GM18951 (cell line): Measurements from ENCODE around the gene DLK2.

Experiments
- POLR2A ChIP-seq: IDR thresholded peaks from 4 replicates; pipeline ENCODE4 v1.6.1; 2011; ENCODE audit warnings: mild to moderate bottlenecking; ENCODE audit not compliant: insufficient read length, insufficient read depth; ENCODE audit errors: extremely low read depth
- in situ Hi-C: fragments of 300-500 bp; cut with MboI; formaldehyde crosslinking; loops from one replicate; pipeline ENCODE4 v1.12.0; 2022; ENCODE audit warnings: low sequenced_read_pairs, mixed read lengths, inconsistent platforms; ENCODE audit not compliant: unreplicated experiment

The DLK2 gene

DNA sequence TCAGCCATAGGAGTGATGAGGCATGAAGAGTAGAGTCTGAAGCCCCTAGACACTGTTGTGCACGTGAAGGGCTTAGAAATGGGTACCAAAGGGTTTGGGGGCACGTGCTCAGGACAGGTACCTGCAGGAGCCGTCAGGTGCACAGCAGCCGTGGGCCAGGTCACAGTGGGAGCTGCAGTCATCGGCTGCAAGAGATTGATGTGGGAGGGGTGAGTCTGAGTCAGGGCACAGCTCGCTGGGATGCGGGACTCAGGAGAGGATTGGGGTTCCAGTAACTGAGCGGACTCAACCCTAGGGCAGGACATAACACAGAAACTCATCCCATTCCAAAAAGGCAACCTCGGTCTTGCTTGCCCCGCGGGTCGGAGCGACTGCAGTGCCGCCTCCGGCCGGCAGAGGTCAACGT lies 1.1 kb downstream of the DLK2 start:
- in situ Hi-C loops: loop anchor here (10.0 kb wide), 1 partner anchor 51 kb away; no protein-coding TSS in a partner anchor
- TF ChIP-seq POLR2A: no peak

DNA sequence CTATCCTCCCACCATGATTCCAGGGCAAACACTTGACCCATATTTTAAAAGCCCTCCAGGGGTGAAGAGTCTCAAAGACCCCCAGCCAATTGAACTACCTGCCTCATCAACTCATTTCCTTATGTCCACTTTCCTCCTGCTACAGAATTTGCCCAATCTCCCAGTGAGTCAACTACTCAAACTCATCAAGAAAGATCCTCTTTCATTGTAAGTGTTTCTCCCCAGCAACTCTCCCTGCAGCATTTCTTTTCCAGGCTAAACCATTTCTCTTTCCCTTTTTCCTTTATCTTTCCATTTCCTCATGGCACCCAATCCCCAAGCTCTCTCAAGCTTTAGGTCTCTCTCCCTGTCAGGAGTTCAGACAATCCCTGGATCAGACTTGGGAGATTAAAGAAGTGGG lies 1.5 kb downstream of the DLK2 start:
- no peak for TF ChIP-seq POLR2A
- in situ Hi-C loops: loop anchor here (10.0 kb wide), 1 partner anchor 51 kb away; no protein-coding TSS in a partner anchor

DNA sequence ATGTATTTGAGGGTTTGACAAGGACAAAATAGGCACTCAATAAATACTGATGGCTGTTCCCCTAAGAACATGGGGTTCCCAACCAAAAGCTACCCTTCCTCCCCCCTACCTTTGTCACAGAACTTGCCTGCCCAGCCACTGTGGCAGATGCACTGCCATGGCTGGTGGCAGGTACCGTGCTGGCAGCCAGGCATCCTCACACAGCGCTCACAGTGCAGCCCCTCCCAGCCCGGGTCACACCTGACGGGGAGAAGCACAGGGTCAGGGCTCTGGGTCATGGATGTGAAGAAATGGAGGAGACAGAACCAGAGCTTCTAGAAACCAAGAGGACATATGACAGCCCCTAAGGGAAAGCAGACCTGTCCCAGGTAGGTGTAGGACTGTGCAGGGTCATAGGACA lies 2.5 kb downstream of the DLK2 start:
- in situ Hi-C loops: loop anchor here (10.0 kb wide), 1 partner anchor 52 kb away; no protein-coding TSS in a partner anchor
- TF ChIP-seq POLR2A: no peak

DNA sequence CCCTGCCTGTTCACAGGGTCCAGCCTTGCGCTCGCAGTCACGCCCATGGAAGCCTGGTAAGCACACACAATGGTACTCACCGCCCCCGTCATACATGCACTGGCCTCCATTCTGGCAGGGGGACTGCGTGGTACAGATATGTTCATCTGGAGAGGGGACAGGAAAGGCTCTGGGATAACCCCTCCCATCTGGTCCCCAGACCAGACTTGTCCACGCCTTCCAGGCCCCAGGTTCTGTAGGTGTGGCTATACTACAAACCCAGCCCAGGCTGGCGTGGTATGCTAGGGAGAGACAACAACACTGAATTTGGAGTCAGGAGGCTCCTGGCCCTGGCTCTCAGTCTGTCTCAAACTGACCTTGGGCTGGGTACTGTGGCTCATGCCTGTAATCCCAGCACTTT lies 3.4 kb downstream of the DLK2 start:
- in situ Hi-C loops: loop anchor here (10.0 kb wide), 1 partner anchor 53 kb away; no protein-coding TSS in a partner anchor
- no peak for TF ChIP-seq POLR2A

DNA sequence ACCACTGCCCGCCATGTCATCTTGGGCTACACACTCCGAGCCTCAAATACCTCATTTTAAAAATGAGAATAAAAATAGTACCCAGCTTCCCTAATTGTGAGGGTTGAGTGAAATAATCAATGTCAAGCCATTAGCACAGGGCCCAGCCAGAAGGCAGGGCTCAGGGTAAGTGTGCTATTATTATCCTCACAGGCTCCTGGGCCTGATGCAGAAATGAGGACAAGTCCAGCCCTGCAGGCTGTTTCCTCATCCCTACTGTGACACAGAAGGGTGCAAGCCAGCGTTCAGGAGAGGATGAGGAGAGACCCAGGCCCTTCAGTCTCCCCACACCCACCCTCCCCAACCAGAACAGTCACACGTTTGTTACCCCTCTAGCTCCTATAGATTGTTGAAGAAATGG lies 4.0 kb downstream of the DLK2 start:
- no peak for TF ChIP-seq POLR2A
- in situ Hi-C loops: loop anchor here (10.0 kb wide), 1 partner anchor 53 kb away; no protein-coding TSS in a partner anchor

DNA sequence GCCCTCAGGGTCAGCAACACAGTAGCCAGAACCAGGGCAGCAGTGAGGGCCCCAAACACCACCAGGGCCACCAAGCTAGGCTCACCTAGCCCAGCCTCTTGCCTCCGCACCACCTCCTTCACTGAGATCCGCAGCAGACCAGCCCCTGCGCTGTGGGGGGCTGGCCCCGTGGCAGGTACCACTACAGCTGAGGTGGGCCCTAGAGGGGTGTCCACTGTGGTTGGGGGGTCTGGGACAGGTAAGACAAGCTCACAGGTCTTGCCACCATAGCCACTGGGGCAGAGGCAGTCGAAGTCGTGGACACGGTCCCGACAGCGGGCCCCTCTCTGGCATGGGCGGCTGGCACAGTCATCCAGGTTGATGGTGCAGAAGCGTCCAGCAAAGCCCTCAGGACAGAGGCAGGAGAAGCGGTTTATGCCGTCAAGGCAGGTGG lies 4.6 kb downstream of the DLK2 start:
- TF ChIP-seq POLR2A: no peak
- in situ Hi-C loops: loop anchor here (10.0 kb wide), 1 partner anchor 54 kb away; no protein-coding TSS in a partner anchor

DNA sequence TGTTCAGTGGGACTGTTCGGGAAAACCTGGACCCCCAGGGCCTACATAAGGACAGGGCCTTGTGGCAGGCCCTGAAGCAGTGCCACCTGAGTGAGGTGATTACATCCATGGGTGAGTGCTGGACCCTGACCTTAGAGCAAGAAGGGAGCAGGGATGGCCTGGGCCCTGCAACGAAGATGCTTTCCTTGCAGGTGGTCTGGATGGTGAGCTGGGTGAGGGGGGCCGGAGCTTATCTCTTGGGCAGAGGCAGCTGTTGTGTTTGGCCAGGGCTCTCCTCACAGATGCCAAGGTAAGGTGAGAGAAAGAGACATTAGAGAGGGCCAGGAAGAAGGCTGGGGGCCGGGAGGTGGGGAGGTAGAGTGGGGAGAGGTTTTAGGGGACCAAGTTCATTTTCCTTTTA lies 6.4 kb downstream of the DLK2 start:
- in situ Hi-C loops: no loop called here
- no peak for TF ChIP-seq POLR2A

DNA sequence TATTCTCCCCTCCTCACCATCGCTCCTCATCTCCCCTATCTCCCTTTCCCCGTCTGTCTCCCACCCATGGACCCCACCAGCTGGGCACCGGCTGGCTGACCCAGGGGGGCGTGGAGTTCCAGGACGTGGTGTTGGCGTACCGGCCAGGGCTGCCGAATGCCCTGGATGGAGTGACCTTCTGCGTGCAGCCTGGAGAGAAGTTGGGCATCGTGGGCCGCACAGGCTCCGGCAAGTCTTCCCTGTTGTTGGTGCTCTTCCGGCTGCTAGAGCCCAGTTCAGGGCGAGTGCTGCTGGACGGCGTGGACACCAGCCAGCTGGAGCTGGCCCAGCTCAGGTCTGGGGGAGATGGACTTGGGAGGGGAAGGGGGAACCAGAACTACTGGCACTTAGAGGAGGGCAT lies 7.7 kb downstream of the DLK2 start:
- in situ Hi-C loops: no loop called here
- TF ChIP-seq POLR2A: no peak

DNA sequence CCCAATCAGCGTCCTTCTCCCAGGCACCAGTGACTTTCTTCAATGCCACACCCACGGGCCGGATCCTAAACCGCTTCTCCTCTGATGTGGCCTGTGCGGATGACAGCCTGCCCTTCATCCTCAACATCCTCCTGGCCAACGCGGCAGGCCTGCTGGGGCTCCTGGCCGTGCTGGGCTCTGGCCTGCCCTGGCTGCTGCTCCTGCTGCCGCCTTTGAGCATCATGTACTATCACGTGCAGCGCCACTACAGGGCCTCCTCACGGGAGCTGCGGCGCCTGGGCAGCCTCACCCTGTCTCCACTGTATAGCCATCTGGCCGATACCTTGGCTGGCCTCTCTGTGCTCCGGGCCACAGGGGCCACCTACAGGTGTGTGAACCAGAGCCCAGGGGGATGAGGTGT lies 9.8 kb downstream of the DLK2 start:
- TF ChIP-seq POLR2A: no peak
- in situ Hi-C loops: no loop called here

DNA sequence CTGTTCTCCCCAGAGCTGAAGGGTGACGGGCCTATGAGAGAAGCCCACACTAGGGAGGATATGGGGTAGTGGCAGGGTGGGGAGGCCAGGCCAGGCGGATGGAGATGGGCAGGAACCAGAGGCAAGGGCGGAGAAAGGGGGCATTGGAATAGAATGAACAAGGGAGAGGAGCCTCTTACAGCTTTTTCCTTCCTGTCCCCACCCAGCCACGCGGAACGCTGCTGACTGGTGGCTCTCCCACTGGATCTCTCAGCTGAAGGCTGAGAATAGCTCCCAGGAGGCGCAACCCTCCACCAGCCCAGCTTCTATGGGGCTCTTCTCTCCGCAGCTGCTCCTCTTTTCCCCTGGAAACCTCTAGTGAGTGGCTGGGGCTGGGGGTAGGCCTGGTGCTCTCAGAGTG lies 10.8 kb downstream of the DLK2 start:
- in situ Hi-C loops: no loop called here
- no peak for TF ChIP-seq POLR2A

DNA sequence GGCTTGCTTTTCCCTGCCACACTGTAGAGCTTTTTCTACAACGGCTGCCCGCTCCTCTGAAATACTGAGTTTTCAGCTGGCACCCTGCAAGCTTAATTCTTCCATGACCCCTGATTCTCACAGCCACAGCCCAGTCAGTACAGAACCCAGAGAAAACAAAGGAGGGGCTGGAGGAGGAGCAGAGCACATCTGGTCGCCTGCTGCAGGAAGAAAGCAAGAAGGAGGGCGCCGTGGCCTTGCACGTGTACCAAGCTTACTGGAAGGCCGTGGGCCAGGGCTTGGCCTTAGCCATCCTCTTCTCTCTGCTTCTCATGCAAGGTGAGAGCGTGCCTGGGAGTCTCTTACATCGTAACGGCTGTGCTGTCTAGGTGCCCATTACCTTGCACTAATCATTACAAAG lies 11.3 kb downstream of the DLK2 start:
- TF ChIP-seq POLR2A: no peak
- in situ Hi-C loops: no loop called here

DNA sequence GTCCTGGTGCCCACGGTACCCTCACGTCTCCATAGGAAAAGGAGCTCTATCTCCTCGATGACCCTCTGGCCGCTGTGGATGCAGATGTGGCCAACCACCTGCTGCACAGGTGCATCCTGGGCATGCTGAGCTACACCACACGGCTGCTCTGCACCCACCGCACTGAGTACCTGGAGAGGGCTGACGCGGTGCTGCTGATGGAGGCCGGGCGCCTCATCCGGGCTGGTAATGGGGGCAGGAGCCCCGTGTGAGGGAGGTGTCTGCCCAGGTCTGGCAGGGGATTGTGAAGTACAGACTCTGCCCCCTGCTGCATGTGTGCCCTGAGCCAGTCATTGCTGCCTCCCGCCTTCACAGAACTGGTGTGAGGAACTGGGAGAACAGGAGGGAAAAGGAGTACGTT lies 12.4 kb downstream of the DLK2 start:
- TF ChIP-seq POLR2A: no peak
- in situ Hi-C loops: no loop called here

DNA sequence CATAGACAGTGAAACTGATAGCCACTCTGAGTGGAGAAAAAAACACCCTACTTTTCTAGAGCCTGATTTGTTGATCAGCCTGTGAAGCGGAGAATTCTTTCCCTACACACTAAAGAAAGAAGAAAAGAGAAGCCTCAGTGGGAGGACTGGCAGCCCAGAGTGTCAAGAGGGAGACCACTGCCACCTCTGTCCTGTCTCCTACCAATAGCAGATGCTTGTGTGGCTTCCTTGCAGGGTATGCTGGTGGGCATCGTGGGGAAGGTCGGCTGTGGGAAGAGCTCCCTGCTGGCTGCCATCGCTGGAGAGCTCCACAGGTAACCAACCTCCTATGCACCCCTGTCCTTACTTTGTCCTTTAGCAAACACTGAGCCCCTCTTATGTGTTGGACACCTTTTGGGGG lies 17.6 kb downstream of the DLK2 start:
- TF ChIP-seq POLR2A: no peak
- in situ Hi-C loops: no loop called here

DNA sequence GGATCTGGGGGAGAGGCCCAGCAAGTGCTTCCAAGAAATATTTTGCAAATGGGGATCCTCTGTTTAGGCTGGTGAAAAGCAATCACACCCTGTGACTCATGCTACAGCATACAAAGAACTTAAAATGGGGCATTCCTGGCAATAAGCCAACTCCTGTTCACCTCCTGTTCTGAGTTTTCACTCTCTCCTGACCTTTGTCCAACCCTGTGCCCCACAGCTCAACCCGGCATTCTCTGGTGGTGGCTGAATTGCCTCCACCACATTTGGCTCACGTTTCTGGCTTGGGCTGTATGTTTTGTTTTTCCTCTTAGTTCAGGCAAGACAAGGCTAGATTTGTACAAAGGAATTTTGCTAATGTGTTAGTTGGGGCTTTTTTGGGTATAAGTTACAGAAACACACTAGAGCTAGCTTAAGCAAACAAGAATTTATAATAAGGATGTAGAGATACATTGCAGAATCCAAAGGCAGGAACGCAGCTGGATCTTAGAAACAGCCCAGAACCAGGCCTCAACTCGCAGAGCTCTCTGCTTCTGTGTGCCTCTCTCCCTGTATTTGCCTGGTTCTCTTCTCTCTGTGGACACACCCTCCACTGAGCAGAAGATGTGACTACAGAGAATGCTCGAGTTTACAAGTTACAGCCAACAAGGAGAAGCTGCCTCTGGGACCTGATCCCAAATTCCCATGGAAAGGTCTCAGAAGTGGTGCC lies 18.6 kb downstream of the DLK2 start:
- no peak for TF ChIP-seq POLR2A
- in situ Hi-C loops: no loop called here
